IPS-18a (cell line): ENCODE results near the gene SLC12A1.
A peak's percentile ranks its signal among the peaks of the same experiment; 100 is the strongest.

Experiments
- H3K27ac ChIP-seq: one replicate; pipeline ENCODE4 v1.5.1; 2013; ENCODE audit warnings: low read length
- H3K27me3 ChIP-seq: one replicate; pipeline ENCODE4 v1.6.1; 2013; ENCODE audit warnings: mild to moderate bottlenecking, low read length; ENCODE audit not compliant: control insufficient read depth, insufficient read depth
- H3K36me3 ChIP-seq: one replicate; pipeline ENCODE4 v1.6.1; 2013; ENCODE audit warnings: low read depth, low read length; ENCODE audit not compliant: control insufficient read depth
- H3K4me1 ChIP-seq: one replicate; pipeline ENCODE4 v1.6.1; 2013; ENCODE audit warnings: low read depth, low read length; ENCODE audit not compliant: control insufficient read depth
- H3K4me3 ChIP-seq: one replicate; pipeline ENCODE4 v1.5.1; 2013; ENCODE audit warnings: low read length
- H3K9ac ChIP-seq: one replicate; pipeline ENCODE4 v1.6.1; 2013; ENCODE audit warnings: mild to moderate bottlenecking, low read length, moderate library complexity
- H3K9me3 ChIP-seq: one replicate; pipeline ENCODE4 v1.6.1; 2013; ENCODE audit warnings: low read depth, low read length; ENCODE audit not compliant: control insufficient read depth

SLC12A1 gene

GRCh38 chr15:48332642-48333034 lies 126.5 kb downstream of the SLC12A1 start:
- peak overlapping the region; percentile 19 for H3K27ac ChIP-seq
- peak overlapping the region; percentile 86 for H3K4me3 ChIP-seq
- no peaks in the 10 kb centered on the region for H3K27me3 ChIP-seq
- H3K9me3 ChIP-seq = no peaks in the 10 kb centered on the region
- H3K4me1 ChIP-seq = peaks cover 18% of the 10 kb centered on the region
- H3K9ac ChIP-seq = peak overlapping the region; percentile 88
- peaks cover 36% of the 10 kb centered on the region for H3K36me3 ChIP-seq

GRCh38 chr15:48333540-48333939 lies 127.4 kb downstream of the SLC12A1 start:
- Histone ChIP-seq H3K36me3 (peaks cover 45% of the 10 kb centered on the region), H3K4me1 (peaks cover 18% of the 10 kb centered on the region), H3K9ac (peak overlapping the region; percentile 88), H3K4me3 (peak overlapping the region; percentile 86), H3K9me3 (no peaks in the 10 kb centered on the region), H3K27ac (no peak overlapping the region), H3K27me3 (no peaks in the 10 kb centered on the region)

DNA sequence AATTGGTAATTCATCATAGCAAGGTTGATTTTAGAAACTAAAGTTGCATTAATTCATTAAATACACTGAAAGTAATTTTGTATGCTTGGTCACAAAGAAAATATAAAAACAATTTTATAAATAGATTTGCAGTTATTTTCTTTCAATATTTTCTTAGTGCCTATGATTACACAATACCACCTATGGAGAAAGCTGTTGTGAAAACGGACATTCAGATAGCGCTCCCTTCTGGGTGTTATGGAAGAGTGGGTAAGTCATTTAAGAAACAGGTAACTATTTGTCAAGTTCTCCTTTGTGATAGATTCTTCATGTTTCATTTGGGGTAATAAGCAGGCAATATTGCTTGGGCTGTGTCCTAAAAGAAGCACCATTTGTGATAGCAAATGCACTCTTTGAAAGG lies 128.2 kb downstream of the SLC12A1 start:
- Histone ChIP-seq H3K4me3 (peak overlapping the region; percentile 86), H3K9ac (no peak overlapping the region), H3K9me3 (no peaks in the 10 kb centered on the region), H3K27me3 (no peaks in the 10 kb centered on the region), H3K27ac (no peak overlapping the region), H3K4me1 (peaks cover 18% of the 10 kb centered on the region), H3K36me3 (peaks cover 50% of the 10 kb centered on the region)

GRCh38 chr15:48336940-48337339 lies 130.8 kb downstream of the SLC12A1 start:
- H3K4me3 ChIP-seq = no peak overlapping the region
- peaks cover 9% of the 10 kb centered on the region for H3K4me1 ChIP-seq
- H3K27ac ChIP-seq = no peak overlapping the region
- peaks cover 73% of the 10 kb centered on the region for H3K36me3 ChIP-seq
- no peak overlapping the region for H3K9ac ChIP-seq
- no peaks in the 10 kb centered on the region for H3K9me3 ChIP-seq
- no peaks in the 10 kb centered on the region for H3K27me3 ChIP-seq

DNA sequence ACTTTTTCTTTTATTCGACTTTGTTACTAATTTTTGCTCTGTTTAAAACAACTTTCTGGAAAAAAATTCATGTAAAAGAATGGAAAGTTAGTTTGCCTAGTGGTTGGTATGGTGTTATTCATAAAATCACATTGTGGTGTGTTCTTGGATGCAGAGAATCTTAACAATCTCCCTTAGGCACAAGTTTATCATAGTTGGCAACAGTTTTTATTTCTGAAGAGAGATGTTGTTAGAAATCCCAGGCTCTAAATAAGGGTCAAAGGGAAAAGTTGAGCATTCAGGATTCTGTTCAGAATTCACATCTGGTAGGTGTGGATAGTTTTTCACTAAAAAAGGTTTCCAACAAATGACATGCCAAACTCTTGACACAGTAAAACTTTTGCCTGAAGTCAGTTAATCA lies 131.5 kb downstream of the SLC12A1 start:
- Histone ChIP-seq H3K4me3 (no peak overlapping the region), H3K9me3 (no peaks in the 10 kb centered on the region), H3K9ac (no peak overlapping the region), H3K36me3 (peaks cover 79% of the 10 kb centered on the region), H3K27ac (no peak overlapping the region), H3K27me3 (no peaks in the 10 kb centered on the region), H3K4me1 (peaks cover 9% of the 10 kb centered on the region)

DNA sequence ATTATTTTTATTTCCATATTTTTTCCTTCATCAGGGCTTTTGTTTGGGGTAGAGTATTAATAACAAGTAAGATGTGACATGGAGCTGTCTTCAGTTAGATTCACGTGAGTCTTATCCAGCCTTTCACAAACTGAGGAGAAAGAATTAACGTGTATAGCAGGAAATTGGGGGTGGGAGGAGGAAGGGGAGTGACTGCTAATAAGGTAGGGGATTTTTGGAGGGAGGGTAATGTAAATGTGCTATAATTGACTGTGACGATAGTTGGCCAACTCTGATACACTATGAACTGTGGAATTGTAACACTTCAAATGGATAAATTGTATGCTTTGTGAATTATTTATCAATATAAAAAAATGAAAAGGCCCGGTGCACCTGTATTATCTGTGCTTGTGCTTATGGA lies 134.0 kb downstream of the SLC12A1 start:
- peaks cover 73% of the 10 kb centered on the region for H3K36me3 ChIP-seq
- H3K4me3 ChIP-seq = no peak overlapping the region

DNA sequence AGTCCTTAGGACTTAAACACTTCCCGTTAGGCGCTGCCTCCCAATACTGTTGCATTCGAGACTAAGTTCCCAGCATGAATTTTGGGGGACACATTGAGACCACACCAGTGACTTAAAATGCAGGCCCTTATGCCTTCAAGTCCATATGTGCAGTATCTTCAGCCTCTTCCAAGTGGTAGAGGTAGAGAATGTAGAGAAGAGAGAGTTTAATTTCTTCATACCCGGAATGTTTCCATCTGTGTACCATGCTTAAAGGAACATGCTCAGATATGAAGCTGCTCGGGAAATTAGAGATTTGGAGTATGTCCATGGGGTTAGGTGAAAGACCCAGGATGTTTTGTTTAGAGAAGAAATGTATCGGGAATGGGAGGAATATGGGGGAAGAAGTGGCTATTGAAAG lies 137.8 kb downstream of the SLC12A1 start:
- Histone ChIP-seq H3K4me1 (peaks cover 2% of the 10 kb centered on the region), H3K27me3 (no peaks in the 10 kb centered on the region), H3K27ac (no peak overlapping the region), H3K9me3 (no peaks in the 10 kb centered on the region), H3K36me3 (peaks cover 40% of the 10 kb centered on the region), H3K4me3 (no peak overlapping the region), H3K9ac (no peak overlapping the region)

More for the DNA sequence above, 134.0 kb downstream of the SLC12A1 start:
- Histone ChIP-seq H3K4me1 (no peaks in the 10 kb centered on the region), H3K9me3 (no peaks in the 10 kb centered on the region), H3K27me3 (no peaks in the 10 kb centered on the region), H3K27ac (no peak overlapping the region), H3K9ac (no peak overlapping the region)

- Histone ChIP-seq H3K4me1 (peaks cover 7% of the 10 kb centered on the region), H3K27me3 (no peaks in the 10 kb centered on the region), H3K4me3 (no peak overlapping the region), H3K9me3 (no peaks in the 10 kb centered on the region), H3K27ac (no peak overlapping the region), H3K9ac (no peak overlapping the region), H3K36me3 (peaks cover 27% of the 10 kb centered on the region)
These were observed 139.4 kb downstream of the SLC12A1 start for GRCh38 chr15:48345516-48345915.

DNA sequence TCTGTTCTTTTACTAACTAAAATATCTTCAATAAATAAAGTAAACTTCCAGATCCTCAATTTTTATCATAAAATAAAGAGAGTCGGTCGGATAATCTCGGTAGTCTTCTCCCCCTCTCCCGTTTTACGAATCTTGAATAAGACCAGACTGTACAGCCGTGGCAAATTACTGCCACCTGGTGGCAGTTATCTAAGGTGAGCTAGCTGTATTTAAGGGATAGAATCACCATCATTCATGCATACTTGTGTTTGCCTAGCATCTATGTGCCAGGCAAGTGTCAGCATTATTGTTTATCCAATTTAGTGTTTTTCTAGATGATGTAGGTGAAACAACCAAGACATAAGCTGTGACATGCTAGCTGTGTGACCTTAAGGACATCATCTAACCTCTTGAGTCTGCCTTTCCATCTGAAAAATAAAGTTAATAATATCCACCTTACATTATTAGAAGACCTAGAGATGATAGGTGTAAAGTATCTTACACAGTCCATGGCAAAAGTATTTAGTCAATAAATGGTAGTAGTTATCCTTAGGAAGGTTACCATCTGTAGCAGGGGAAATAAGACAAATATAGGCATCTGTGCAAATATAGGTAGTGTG lies 146.5 kb downstream of the SLC12A1 start:
- Histone ChIP-seq H3K9ac (no peak overlapping the region), H3K9me3 (no peaks in the 10 kb centered on the region), H3K36me3 (no peaks in the 10 kb centered on the region), H3K27ac (no peak overlapping the region), H3K27me3 (no peaks in the 10 kb centered on the region), H3K4me3 (no peak overlapping the region), H3K4me1 (peaks cover 7% of the 10 kb centered on the region)
